ENCODE data around the gene SEPTIN5.
"Not testable (repeated sequence)": the region's sequence is repeated elsewhere in the genome, so short reads cannot be mapped to it uniquely, and the experiment has no call there.

The SEPTIN5 gene

DNA sequence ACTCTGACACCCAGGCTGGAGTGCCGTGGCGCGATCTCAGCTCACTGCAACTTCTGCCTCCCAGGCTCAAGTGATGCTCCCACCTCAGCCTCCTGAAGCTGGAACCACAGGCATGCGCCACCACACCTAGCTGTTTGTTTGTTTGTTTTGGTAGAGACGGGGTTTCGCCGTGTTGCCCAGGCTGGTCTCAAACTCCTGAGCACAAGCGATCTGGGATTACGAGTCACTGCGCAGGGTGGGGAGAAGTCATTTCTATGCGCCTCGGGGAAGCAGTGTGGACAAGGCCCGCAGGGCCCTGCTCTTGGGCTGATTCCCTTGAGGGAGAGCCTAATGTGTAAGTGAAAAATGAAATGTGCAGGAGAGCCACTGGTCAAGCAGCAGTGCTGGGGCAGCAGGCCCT lies 19.6 kb upstream of the SEPTIN5 start:
- Histone ChIP-seq H3K4me3 (ENCODE audit: low read length) (no peak overlapping the region), H3K36me3 (replicated peaks; ENCODE audit: low read depth, low read length) (no peaks in the 10 kb centered on the region), H3K4me2 (ENCODE audit: low read length) (no peak overlapping the region), H3K79me2 (ENCODE audit: low read length) (no peaks in the 10 kb centered on the region), H2AFZ (ENCODE audit: low read depth, low read length) (no peak overlapping the region), H4K20me1 (ENCODE audit: insufficient read depth, low read length) (no peaks in the 10 kb centered on the region), H3K9ac (ENCODE audit: low read length) (no peak overlapping the region), H3K4me1 (ENCODE audit: low read length) (no peaks in the 10 kb centered on the region), H3K9me3 (ENCODE audit: insufficient read depth, low read length) (no peaks in the 10 kb centered on the region), H3K27me3 (ENCODE audit: low read depth, low read length) (0 out of 2 replicates have a peak, but pooled peaks cover 4% of the 10 kb centered on the region), H3K27ac (ENCODE audit: low read length) (no peak overlapping the region)
- TF ChIP-seq, protein P1, sequence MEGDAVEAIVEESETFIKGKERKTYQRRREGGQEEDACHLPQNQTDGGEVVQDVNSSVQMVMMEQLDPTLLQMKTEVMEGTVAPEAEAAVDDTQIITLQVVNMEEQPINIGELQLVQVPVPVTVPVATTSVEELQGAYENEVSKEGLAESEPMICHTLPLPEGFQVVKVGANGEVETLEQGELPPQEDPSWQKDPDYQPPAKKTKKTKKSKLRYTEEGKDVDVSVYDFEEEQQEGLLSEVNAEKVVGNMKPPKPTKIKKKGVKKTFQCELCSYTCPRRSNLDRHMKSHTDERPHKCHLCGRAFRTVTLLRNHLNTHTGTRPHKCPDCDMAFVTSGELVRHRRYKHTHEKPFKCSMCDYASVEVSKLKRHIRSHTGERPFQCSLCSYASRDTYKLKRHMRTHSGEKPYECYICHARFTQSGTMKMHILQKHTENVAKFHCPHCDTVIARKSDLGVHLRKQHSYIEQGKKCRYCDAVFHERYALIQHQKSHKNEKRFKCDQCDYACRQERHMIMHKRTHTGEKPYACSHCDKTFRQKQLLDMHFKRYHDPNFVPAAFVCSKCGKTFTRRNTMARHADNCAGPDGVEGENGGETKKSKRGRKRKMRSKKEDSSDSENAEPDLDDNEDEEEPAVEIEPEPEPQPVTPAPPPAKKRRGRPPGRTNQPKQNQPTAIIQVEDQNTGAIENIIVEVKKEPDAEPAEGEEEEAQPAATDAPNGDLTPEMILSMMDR (IDR thresholded peaks at IDR 0.05; ENCODE audit: low read depth, low read length): no peak
- no peak for TF ChIP-seq EZH2phosphoT487 (IDR thresholded peaks at IDR 0.05; ENCODE audit: low read depth)

DNA sequence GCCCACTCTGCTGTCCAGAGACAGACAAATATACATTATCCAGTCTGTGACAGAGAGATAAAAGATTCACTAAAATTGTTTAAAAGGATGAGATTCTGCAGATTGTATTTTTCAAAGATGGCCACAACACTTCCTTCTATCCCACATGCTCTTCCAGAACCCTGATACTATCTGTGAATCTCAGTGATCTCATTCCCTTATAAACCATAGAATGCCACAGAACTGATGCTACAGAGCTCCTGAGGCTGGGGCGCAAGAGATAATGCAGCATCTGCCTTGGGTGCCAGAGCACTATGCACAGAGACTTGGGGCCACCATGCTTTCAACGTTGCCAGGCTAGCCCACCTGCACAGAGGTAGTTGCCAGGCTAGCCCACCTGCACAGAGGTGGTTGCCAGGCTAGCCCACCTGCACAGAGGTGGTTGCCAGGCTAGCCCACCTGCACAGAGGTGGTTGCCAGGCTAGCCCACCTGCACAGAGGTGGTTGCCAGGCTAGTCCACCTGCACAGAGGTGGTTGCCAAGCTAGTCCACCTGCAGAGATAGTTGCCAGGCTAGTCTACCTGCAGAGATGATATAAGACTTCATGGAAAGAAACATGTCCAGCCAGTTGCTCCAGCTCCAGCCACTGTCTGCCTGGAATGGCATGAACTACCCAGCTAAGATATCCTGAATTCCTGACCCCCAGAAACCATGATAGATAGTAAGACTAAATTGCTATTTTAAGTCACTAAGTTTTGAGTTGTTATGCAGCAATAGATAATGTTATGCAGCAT lies 17.6 kb upstream of the SEPTIN5 start:
- no peak overlapping the region for H3K9ac ChIP-seq (ENCODE audit: low read length)

DNA sequence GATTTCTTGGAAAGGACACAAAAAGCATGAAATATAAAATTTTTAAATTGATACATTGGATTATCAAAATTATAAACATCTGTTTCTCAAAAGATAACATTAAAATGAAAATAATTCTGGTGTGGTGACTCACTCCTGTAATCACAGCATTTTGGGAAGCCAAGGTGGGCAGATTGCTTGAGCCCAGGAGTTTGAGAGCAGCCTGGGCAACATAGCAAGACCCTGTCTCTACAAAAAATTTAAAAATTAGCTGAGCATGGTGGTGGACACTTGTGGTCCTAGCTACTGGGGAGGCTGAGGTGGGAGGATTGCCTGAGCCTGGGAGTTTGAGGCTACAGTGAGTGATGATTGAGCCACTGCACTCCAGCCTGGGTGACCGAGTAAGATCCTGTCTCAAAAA lies 16.4 kb upstream of the SEPTIN5 start:
- not testable (repeated sequence) for H3K4me1 ChIP-seq (ENCODE audit: low read length); H3K27ac ChIP-seq (ENCODE audit: low read length); H4K20me1 ChIP-seq (ENCODE audit: insufficient read depth, low read length); H3K27me3 ChIP-seq (ENCODE audit: low read depth, low read length); H3K9me3 ChIP-seq (ENCODE audit: insufficient read depth, low read length); H3K4me2 ChIP-seq (ENCODE audit: low read length); H3K79me2 ChIP-seq (ENCODE audit: low read length); H3K4me3 ChIP-seq (ENCODE audit: low read length); H3K36me3 ChIP-seq (replicated peaks; ENCODE audit: low read depth, low read length); H2AFZ ChIP-seq (ENCODE audit: low read depth, low read length); H3K9ac ChIP-seq (ENCODE audit: low read length)

More for the DNA sequence above, 17.6 kb upstream of the SEPTIN5 start:
- Histone ChIP-seq H2AFZ (ENCODE audit: low read depth, low read length) (no peak overlapping the region), H4K20me1 (ENCODE audit: insufficient read depth, low read length) (no peaks in the 10 kb centered on the region), H3K27ac (ENCODE audit: low read length) (no peak overlapping the region), H3K4me1 (ENCODE audit: low read length) (no peaks in the 10 kb centered on the region), H3K27me3 (ENCODE audit: low read depth, low read length) (no peaks in the 10 kb centered on the region), H3K4me3 (ENCODE audit: low read length) (no peak overlapping the region), H3K79me2 (ENCODE audit: low read length) (no peaks in the 10 kb centered on the region), H3K36me3 (replicated peaks; ENCODE audit: low read depth, low read length) (no peaks in the 10 kb centered on the region), H3K9me3 (ENCODE audit: insufficient read depth, low read length) (no peaks in the 10 kb centered on the region), H3K4me2 (ENCODE audit: low read length) (no peak overlapping the region)
- TF ChIP-seq, protein P1 (IDR thresholded peaks at IDR 0.05; ENCODE audit: low read depth, low read length): no peak
- TF ChIP-seq EZH2phosphoT487 (IDR thresholded peaks at IDR 0.05; ENCODE audit: low read depth): no peak

DNA sequence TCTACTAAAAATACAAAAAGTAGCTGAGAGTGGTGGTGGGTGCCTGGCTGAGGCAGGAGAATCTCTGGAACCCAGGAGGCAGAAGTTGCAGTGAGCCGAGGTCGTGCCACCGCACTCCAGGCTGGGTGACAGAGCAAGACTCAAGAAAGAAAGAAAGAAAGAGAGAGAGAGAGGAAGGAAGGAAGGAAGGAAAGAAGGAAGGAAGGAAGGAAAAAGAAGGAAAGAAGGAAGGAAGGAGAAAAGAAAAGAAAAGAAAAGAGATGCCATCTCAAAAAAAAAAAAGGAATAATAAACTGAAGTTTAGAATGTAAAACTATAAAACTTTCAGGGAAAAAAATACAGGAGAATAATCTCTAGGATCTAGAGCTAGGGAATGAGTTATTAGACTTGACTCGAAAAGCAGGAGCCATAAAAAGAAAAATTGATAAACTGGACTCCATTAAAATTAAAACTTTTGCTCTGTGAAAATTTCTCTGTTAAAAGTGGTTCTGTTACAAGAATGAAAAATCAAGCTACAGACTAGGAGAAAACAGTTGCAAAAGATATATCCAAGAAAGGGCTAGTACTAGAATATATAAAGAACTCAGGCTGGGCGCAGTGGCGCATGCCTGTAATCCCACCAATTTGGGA lies 13.4 kb upstream of the SEPTIN5 start:
- Histone ChIP-seq H3K27me3 (ENCODE audit: low read depth, low read length) (no peaks in the 10 kb centered on the region), H4K20me1 (ENCODE audit: insufficient read depth, low read length) (no peaks in the 10 kb centered on the region), H3K4me3 (ENCODE audit: low read length) (no peak overlapping the region), H3K27ac (ENCODE audit: low read length) (no peak overlapping the region), H3K9me3 (ENCODE audit: insufficient read depth, low read length) (no peaks in the 10 kb centered on the region), H2AFZ (ENCODE audit: low read depth, low read length) (no peak overlapping the region), H3K36me3 (replicated peaks; ENCODE audit: low read depth, low read length) (no peaks in the 10 kb centered on the region), H3K9ac (ENCODE audit: low read length) (no peak overlapping the region), H3K4me2 (ENCODE audit: low read length) (no peak overlapping the region), H3K79me2 (ENCODE audit: low read length) (no peaks in the 10 kb centered on the region), H3K4me1 (ENCODE audit: low read length) (no peaks in the 10 kb centered on the region; the same call in 1 of the 2 replicates)
- TF ChIP-seq, protein P1 (IDR thresholded peaks at IDR 0.05; ENCODE audit: low read depth, low read length): no peak
- TF ChIP-seq EZH2phosphoT487 (IDR thresholded peaks at IDR 0.05; ENCODE audit: low read depth): no peak
